Kidney capillary endothelial cell (primary cell): ENCODE results near the gene EHHADH.
"Not testable (repeated sequence)": the region's sequence is repeated elsewhere in the genome, so short reads cannot be mapped to it uniquely, and the experiment has no call there.

Experiments used
- DNase-seq: peaks from one replicate; pipeline ENCODE4 v3.0.0-alpha.2; 2018; ENCODE audit warnings: low spot score

EHHADH gene

GRCh38 chr3:185251272-185251671 lies 2.6 kb downstream of the EHHADH start:
- no peak for DNase-seq

GRCh38 chr3:185250653-185251052 lies 3.2 kb downstream of the EHHADH start:
- DNase-seq = no peak

DNA sequence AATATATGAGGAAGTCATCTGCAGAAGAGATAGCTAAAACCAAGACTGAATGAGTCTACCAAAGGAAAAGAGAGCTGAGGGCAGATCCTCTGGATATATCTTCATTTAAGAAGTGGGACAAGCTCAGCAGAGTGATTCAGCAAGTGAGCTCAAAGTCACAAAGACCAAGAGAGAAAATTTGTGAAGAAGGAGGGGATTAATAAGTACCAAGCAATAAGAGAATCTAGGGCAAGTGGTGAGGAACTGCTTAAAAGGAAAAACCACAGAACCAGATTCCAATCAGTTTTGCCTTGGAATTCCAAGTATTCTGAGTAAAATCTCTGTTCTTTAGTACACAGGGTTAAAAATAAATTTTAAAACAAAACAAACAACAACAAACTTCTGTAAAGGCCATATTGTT lies 3.6 kb downstream of the EHHADH start:
- DNase-seq = no peak

- no peak for DNase-seq
Observed at GRCh38 chr3:185242642-185243041, 11.2 kb downstream of the EHHADH start.

DNA sequence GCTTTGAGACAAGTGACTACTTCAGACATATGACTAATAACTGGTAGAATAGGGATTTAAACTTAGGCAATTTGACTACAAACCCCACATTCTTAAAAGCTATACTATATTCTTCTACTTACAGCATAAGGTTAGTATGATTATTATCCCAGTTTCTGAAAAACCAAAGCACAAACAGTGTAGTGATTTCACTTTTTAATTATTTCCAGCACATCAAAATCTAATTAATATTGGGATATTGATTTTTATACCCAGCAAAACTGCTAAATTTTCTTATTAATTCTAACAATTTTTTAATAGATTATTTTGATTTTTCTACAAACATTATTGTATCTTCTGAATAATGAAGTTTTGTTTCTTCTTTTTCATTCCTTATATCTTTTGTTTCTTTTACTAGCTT lies 16.9 kb downstream of the EHHADH start:
- no peak for DNase-seq

GRCh38 chr3:185233328-185233727 lies 20.5 kb downstream of the EHHADH start:
- DNase-seq = no peak

DNA sequence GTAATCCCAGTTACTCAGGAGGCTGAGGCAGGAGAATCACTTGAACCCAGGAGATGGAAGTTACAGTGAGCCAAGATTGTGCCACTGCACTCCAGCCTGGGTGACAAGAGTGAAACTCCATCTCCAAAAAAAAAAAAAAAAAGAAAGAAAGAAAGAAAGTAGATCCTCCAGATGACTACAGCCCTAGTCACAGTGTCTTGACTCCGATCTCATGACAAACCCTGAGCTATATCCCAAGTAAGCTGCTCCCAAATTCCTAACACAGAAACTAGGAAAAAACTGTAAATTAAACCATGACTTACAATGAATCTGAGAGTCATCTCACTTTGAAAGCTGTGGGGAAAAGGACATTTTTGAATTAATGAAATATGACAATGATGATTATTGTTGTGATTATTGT lies 27.3 kb downstream of the EHHADH start:
- not testable (repeated sequence) for DNase-seq

DNA sequence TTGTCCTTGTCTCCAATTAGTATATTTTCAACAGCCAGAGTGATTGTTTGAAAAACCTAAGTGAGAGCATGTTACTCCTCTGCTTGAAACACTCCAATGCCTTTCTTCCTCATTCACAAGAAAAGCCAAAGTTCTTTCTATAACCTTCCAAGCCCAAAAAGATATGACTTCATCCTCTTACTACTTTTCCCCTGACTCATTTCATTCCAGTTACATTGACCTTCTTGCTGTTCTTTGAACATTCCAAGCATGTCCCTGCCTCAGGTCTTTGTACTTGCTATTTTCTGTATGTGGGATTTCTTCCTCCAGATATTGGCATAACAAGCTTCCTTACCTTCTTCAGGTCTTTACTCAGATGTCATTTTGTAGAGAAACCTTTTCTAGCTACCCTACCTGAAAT lies 28.3 kb downstream of the EHHADH start:
- DNase-seq = no peak

DNA sequence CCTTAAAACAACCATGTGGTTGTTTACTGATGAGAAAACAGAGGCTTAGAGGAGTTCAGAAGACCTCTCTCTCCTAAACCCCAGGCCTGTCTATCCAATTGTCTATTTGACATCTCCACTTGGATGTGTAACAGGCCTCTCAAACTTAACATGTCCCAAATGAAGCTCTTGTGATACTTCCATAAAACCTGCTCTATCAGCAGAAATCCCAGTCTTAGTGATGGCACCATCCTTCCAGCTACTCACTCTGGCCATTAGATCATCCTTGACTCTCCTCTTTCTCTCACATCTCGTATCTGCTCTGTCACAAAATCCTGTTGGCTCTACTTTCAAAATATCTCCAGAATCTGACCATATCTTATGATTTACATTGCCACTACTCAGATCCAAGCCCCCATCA lies 28.8 kb downstream of the EHHADH start:
- DNase-seq = no peak

DNA sequence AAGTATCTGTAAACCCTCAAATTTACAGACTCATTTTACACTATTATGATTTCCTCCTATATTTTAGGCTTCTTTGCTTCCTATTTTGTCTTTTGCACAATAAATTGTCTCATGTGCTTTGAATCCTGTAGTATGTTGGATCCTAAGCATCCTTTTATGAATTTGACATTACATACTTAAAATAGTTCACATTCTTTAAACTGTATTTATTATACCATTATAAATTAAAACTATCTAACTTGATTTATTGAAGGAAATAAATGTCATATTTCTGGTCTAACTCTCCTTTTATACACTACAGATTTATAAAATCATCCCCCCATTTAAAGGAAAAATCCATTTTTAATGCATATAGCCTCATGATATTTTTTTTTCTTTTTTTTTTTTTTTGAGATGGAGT lies 32.6 kb downstream of the EHHADH start:
- no peak for DNase-seq

DNA sequence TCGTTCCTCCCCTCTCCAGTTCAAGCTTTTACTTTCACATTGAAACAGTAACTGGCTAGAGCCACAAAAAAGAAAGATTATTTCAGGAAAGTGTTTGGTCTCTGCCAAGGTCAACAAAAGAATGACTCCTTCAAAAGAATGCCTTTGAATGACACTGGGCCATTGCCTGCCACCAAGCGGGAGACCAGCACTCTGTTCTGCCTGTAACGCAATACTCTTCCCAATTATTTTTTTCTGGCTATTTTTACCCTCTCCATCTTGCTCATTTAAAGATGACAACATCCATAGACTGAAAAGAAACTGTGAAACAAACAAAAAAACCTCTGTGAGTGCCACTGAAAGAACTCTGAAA lies 37.3 kb downstream of the EHHADH start:
- DNase-seq = no peak

GRCh38 chr3:185215873-185216606 lies 37.8 kb downstream of the EHHADH start:
- peak; percentile 42 for DNase-seq

GRCh38 chr3:185212559-185212958 lies 41.3 kb downstream of the EHHADH start:
- no peak for DNase-seq

DNA sequence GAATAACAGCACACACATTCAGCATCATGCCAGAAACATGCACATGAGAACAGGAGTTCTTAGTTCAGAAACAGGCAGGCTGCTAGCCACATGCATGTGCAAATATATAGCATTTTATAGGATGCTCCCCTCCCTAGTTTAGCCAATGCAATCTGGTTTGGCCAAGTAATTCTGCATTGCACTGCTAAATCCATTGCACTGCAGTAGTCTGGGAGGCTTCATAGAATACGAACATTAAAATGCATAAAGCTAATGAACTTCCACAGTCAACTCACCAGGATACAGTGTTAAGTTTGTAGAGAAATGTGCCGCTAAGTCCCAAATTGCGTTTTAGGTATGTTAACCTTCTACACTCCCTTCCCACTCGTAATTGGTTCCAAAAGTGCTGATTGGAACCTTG lies 41.8 kb downstream of the EHHADH start:
- no peak for DNase-seq

DNA sequence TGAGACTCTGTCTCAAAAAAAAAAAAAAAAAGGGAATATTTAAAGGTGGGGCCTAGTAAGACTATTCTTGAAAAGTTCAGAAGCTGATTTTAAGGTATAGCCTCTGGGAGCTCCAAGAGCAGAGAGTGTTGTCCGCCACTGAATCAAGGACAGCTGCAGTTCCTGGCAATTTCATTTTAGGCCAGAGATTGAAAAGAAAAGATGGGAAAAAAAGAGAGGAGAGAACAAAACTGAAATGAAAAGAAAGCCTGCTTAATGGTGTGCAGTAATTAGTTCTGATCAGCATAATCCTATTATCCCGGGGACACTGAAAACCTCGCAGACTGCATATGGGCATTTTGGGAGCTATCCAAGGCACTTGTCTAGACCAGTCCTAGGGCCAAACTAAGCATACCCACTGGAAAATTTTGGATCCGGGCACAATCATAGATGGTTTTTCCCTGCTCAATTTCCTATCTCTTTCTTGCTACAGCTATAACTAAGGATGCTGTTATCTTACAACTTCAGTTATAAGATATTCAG lies 43.2 kb downstream of the EHHADH start:
- DNase-seq = no peak

DNA sequence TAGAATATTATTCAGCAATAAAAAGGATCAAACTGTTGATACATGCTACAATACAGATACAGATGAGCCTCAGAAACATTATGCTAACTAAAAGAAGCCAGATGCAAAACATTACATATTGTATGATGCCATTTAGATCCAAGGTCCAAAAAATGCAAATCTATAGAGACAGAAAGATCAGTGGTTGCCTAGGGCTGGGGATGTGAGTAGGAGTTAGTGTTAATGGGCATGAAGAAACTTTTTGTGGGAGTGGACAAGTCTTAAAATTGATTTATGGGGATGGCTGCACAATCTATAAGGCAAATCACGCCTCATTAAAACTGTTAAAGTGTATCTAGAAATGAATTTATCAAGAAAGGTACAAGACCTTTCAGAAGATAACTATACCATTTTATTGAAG lies 45.0 kb downstream of the EHHADH start:
- DNase-seq = no peak

GRCh38 chr3:185207931-185208746 lies 45.7 kb downstream of the EHHADH start:
- no peak for DNase-seq

DNA sequence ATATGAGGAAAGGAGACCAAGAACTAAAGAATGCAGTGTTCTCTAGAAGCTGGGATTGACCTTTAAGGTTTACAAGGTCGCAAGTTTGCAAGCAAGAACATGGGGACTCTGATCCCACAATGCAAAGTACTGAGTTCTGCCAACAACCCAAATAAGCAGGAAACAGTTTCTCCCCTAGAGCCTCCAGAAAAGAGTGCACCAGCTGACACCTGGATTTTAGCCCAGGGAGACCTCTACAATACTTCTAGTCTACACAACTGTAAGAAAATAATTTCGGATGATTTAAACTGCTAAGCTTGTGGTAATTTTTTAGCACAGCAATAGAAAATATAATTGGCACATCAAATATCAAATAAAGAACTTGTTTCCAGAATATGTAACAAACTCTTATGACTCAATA lies 46.4 kb downstream of the EHHADH start:
- no peak for DNase-seq

- no peak for DNase-seq
Observed at GRCh38 chr3:185205865-185206264, 48.0 kb downstream of the EHHADH start.

DNA sequence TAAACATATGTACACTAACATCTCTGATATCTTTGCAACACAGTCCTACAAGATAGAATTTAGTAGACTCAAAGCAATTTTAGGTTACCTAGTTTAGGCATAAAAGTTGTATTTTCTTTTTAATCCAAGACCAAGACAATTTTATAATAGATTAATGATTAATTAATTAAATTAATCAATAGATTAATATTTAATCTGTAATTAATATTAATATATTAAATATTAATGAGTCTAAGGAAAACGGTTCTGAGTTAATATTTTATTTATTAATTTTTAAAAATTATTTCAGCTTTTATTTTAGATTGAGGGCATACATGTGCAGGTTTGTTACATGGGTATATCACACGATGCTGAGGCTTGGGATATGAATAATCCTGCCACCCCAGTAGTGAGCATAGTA lies 49.0 kb downstream of the EHHADH start:
- no peak for DNase-seq

DNA sequence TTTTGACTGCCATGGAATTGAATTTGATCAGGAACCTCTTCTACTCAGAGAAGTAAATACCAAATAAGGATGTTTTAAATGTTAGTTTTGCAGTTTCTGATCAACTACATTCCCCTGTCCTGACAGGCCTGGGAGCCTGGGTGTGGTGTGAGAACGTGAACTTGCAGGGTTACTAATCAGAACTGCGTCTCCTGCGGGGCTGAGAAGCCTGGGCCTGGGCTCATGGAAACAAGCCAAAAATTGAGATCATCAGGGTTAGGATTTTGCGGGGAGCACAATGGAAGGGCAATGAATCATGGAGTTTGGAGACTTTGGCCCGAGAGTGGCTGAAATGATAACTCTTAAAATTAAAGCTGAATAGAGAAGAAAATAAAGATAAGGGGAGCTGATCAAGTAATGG lies 53.2 kb downstream of the EHHADH start:
- DNase-seq = peak; percentile 65

- no peak for DNase-seq
Observed at GRCh38 chr3:185199671-185200070, 54.2 kb downstream of the EHHADH start.

DNA sequence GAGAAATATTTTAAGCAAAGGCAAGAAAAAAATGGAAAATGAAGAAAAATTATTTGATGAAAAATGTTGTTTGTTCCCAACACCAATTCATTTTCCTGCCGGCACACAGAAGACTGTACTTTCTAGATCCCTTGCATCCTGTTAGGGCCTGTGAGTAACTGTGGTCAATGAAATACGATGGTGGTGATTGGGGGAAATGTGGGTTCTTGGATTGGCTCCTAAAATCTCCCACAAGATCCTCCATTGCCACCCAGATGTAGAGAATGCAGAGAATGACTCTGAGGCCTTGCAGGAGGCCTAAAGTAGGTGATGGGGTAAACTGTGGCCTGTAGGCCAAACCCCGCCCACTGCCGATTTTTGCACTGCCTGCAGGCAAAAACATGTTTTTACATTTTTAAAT lies 54.6 kb downstream of the EHHADH start:
- no peak for DNase-seq

DNA sequence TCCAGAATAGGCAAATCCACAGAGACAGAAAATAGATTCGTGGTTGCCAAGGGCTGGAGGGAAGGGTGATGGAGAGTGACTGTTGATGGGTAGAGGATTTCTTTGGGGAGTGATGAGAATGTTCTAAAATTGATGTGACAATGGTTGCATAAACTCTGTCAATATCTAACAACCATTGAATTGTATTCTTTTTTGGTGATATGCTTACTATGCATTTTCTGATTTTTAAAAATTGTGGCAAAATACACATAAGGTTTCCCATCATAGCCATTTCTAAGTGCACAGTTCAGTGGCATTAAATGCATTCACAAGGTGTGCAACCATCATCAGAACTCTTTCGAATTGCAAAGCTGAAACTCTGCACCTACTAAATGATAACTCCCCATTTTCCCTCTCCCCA lies 56.8 kb downstream of the EHHADH start:
- DNase-seq = no peak
